GM21528 (cell line): ENCODE results near the gene SPATA31A5.
"Not testable (repeated sequence)": the region's sequence is repeated elsewhere in the genome, so short reads cannot be mapped to it uniquely, and the experiment has no call there.

Experiments
- ATAC-seq: cut with Tn5 transposase; IDR thresholded peaks from one replicate; pipeline ENCODE4 v1.9.1; 2021; ENCODE audit warnings: mild to moderate bottlenecking, moderate library complexity; ENCODE audit not compliant: unreplicated experiment, low FRiP score

The SPATA31A5 gene

DNA sequence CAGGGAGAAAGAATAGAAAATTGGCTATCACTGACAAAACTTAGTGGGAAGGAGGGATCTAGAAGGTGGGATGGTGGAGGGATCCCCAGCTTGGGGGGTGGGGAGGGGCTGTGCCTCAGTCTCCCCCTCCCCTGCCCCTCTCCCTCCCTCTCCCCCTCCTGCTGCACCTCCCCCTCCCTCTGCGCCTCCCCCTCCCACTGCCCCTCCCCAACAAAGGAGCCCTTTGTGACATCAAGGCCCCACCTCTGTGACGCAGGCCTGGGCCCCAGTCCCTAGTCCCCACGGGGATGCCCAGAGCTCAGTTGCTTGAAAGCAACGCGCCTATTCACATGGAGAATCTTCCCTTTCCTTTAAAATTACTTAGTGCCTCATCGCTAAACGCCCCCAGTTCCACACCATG, at the start of gene SPATA31A5:
Gene SPATA31A5 (plus strand): TSS at position 301 of the 400 bp plus-strand sequence. CDS start 29 bp downstream, at position 330.
- ATAC-seq, result not testable (repeated sequence)

DNA sequence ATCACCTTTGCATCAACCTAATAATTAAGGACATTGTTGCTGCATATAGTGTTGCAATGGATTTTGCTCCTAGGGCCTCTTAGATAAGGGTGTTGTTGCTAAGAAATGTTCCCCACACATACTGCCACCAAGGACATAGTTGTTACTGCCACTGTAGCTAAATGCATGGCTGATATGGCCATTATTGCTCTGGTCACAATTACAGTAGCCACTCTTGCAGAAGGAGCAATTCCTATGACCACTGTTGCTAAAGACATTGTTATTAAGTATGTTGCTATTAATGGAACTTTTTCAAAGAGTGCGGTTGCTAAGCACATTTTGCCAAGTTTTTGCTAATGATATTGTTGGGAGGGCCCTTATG, 48.8 kb downstream of the SPATA31A5 start:
- not testable (repeated sequence) for ATAC-seq

DNA sequence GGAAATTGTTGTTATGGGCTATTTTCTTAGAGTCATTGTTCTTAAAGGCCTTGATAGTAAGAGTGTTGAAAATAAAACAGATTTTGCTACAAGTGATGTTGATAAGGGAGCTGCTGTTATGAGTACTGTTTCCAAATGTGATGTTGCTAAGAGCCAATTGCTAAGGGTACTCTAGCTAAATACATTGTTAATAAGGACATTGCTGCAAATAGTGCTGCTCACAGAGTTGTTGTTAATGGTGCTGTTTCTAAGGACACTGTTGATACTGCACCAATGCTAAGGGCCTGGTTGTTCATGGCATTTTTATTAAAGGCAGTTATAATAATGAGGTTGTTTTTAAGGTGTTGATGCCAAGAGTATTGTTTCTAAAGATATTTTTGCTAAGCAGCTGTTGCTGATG, 52.2 kb downstream of the SPATA31A5 start:
- ATAC-seq, result not testable (repeated sequence)
